Ishikawa (cell line): ENCODE data around the gene CAMTA1.

Source experiments
- CEBPB ChIP-seq: IDR thresholded peaks from 2 replicates; pipeline ENCODE4 v1.6.1; 2012
- CREB1 ChIP-seq: IDR thresholded peaks from 2 replicates; pipeline ENCODE4 v1.6.1; 2012; ENCODE audit warnings: low read depth
- EGR1 ChIP-seq: IDR thresholded peaks from 2 replicates; pipeline ENCODE4 v1.6.1; 2012
- EP300 ChIP-seq: IDR thresholded peaks from 2 replicates; pipeline ENCODE4 v1.6.1; 2012; ENCODE audit warnings: borderline replicate concordance
- FOXM1 ChIP-seq: IDR thresholded peaks from 2 replicates; pipeline ENCODE4 v1.6.1; 2012; ENCODE audit warnings: low read depth, borderline replicate concordance
- MAX ChIP-seq: IDR thresholded peaks from 2 replicates; pipeline ENCODE4 v1.6.1; 2012
- NFIC ChIP-seq: IDR thresholded peaks from 2 replicates; pipeline ENCODE4 v1.6.1; 2012
- RAD21 ChIP-seq: IDR thresholded peaks from 2 replicates; pipeline ENCODE4 v1.6.1; 2012; ENCODE audit warnings: low read depth
- REST ChIP-seq: IDR thresholded peaks from 2 replicates; pipeline ENCODE4 v1.6.1; 2012; ENCODE audit warnings: low read depth, mild to moderate bottlenecking
- TAF1 ChIP-seq: IDR thresholded peaks from 2 replicates; pipeline ENCODE4 v1.6.1; 2012; ENCODE audit warnings: low read depth, mild to moderate bottlenecking
- TCF12 ChIP-seq: IDR thresholded peaks from 2 replicates; pipeline ENCODE4 v1.6.1; 2012; ENCODE audit warnings: low read depth
- TEAD4 ChIP-seq: IDR thresholded peaks from 2 replicates; pipeline ENCODE4 v1.6.1; 2012
- USF1 ChIP-seq: IDR thresholded peaks from 2 replicates; pipeline ENCODE4 v1.6.1; 2012
- YY1 ChIP-seq: IDR thresholded peaks from 2 replicates; pipeline ENCODE4 v1.6.1; 2012; ENCODE audit warnings: low read depth
- ZBTB7A ChIP-seq: IDR thresholded peaks from 2 replicates; pipeline ENCODE4 v1.6.1; 2012; ENCODE audit warnings: low read depth

Gene CAMTA1

GRCh38 chr1:7300893-7301663 is 515.8 kb downstream of the CAMTA1 start:
- TF ChIP-seq CEBPB, result no peak

GRCh38 chr1:7301664-7301981 is 516.4 kb downstream of the CAMTA1 start:
- no peak for TF ChIP-seq MAX
- TF ChIP-seq EGR1, result no peak
- no peak for TF ChIP-seq CEBPB
- no peak for TF ChIP-seq YY1
- TF ChIP-seq TEAD4, result no peak
- no peak for TF ChIP-seq REST
- TF ChIP-seq USF1, result no peak
- no peak for TF ChIP-seq ZBTB7A

GRCh38 chr1:7302126-7302525 is 516.9 kb downstream of the CAMTA1 start:
- TF ChIP-seq TAF1 (no peak), REST (no peak), NFIC (no peak), EGR1 (no peak), CREB1 (no peak), EP300 (no peak), MAX (no peak), TCF12 (no peak), FOXM1 (no peak), TEAD4 (no peak), USF1 (no peak), RAD21 (no peak), CEBPB (no peak), ZBTB7A (no peak), YY1 (no peak)

- TF ChIP-seq CREB1, result no peak
- TF ChIP-seq RAD21, result no peak
- no peak for TF ChIP-seq ZBTB7A
- TF ChIP-seq TEAD4, result no peak
- no peak for TF ChIP-seq TCF12
- no peak for TF ChIP-seq NFIC
- TF ChIP-seq CEBPB, result no peak
- TF ChIP-seq MAX, result no peak
- no peak for TF ChIP-seq USF1
- no peak for TF ChIP-seq FOXM1
- no peak for TF ChIP-seq EP300
- TF ChIP-seq REST, result no peak
- no peak for TF ChIP-seq EGR1
- no peak for TF ChIP-seq TAF1
- TF ChIP-seq YY1, result no peak
Observed at GRCh38 chr1:7302873-7303272, 517.6 kb downstream of the CAMTA1 start.
